ENCODE data around the gene DDX24.

DNA sequence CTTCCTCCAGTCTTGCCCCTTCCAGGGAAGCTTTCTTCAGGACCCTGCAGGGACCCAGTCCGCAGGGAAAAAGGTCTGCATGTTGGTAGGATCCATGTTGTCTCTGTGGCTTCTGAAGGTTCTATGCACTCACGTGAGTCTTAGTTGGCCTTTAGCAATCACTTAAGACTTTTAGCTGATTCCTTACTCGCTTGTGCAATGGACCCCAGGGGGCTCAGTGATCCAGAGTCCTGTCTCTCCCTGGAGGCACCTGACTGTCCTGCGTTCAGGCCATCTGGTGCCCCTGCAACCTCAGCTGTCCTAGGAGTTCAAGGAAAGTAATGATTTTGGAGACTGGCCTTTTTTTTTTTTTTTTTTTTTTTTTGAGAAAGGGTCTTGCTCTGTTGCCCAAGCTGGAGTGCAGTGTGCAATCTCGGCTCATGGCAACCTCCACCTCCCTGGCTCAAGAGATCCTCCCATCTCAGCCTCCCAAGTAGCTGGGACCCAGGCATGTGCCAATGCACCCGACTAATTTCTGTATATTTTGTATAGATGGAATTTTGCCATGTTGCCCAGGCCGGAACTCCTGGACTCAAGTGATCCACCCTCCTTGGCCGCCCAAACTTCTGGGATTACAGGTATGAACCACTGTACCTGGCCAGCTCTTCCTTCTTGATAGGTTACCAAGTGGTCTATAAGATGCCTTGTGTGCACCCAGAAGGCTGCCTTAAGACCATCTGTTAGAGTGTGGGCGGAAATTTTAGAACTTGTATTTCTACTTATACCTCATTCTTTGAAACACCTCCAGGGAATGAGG, 43.8 kb upstream of the DDX24 start:
- TF ChIP-seq, protein P1, sequence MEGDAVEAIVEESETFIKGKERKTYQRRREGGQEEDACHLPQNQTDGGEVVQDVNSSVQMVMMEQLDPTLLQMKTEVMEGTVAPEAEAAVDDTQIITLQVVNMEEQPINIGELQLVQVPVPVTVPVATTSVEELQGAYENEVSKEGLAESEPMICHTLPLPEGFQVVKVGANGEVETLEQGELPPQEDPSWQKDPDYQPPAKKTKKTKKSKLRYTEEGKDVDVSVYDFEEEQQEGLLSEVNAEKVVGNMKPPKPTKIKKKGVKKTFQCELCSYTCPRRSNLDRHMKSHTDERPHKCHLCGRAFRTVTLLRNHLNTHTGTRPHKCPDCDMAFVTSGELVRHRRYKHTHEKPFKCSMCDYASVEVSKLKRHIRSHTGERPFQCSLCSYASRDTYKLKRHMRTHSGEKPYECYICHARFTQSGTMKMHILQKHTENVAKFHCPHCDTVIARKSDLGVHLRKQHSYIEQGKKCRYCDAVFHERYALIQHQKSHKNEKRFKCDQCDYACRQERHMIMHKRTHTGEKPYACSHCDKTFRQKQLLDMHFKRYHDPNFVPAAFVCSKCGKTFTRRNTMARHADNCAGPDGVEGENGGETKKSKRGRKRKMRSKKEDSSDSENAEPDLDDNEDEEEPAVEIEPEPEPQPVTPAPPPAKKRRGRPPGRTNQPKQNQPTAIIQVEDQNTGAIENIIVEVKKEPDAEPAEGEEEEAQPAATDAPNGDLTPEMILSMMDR (IDR thresholded peaks at IDR 0.05) = no peak
- TF ChIP-seq POLR2A (IDR thresholded peaks at IDR 0.05) = no peak

All from adrenal gland (tissue), 5 donors.